Measurements from ENCODE around the gene SMIM11.
"Not testable (repeated sequence)": the region's sequence is repeated elsewhere in the genome, so short reads cannot be mapped to it uniquely, and the experiment has no call there.

Gene SMIM11

GRCh38 chr21:34374940-34375618, at the start of gene SMIM11:
Gene SMIM11 (plus strand): TSS chr21:34375507. CDS start chr21:34379505, 3,998 bp downstream.
- DNase-seq: not testable (repeated sequence)

GRCh38 chr21:34330055-34330454, 45.3 kb upstream of the SMIM11 start:
- DNase-seq: no peak

GRCh38 chr21:34331726-34332125, 43.6 kb upstream of the SMIM11 start:
- no peak for DNase-seq

GRCh38 chr21:34332347-34332746, 43.0 kb upstream of the SMIM11 start:
- no peak for DNase-seq

GRCh38 chr21:34333121-34333739, 42.1 kb upstream of the SMIM11 start:
- DNase-seq: no peak

- no peak for DNase-seq
Measured at GRCh38 chr21:34335316-34335715, 40.0 kb upstream of the SMIM11 start.

- DNase-seq: no peak
Measured at GRCh38 chr21:34336245-34336644, 39.1 kb upstream of the SMIM11 start.

- no peak for DNase-seq
Measured at GRCh38 chr21:34336756-34337391, 38.4 kb upstream of the SMIM11 start.

GRCh38 chr21:34337741-34338140, 37.6 kb upstream of the SMIM11 start:
- DNase-seq: no peak

- no peak for DNase-seq
Measured at GRCh38 chr21:34338226-34338625, 37.1 kb upstream of the SMIM11 start.

GRCh38 chr21:34340061-34340460, 35.2 kb upstream of the SMIM11 start:
- DNase-seq: no peak

GRCh38 chr21:34342476-34342875, 32.8 kb upstream of the SMIM11 start:
- DNase-seq: no peak

- DNase-seq: no peak
Measured at GRCh38 chr21:34343347-34343746, 32.0 kb upstream of the SMIM11 start.

GRCh38 chr21:34343838-34344381, 31.4 kb upstream of the SMIM11 start:
- DNase-seq: no peak

GRCh38 chr21:34344584-34344983, 30.7 kb upstream of the SMIM11 start:
- no peak for DNase-seq

- DNase-seq: no peak
Measured at GRCh38 chr21:34345091-34345871, 30.0 kb upstream of the SMIM11 start.

GRCh38 chr21:34345892-34346291, 29.4 kb upstream of the SMIM11 start:
- no peak for DNase-seq

- no peak for DNase-seq
Measured at GRCh38 chr21:34348890-34349519, 26.3 kb upstream of the SMIM11 start.

- no peak for DNase-seq
Measured at GRCh38 chr21:34351786-34352241, 23.5 kb upstream of the SMIM11 start.

- no peak for DNase-seq
Measured at GRCh38 chr21:34352556-34352955, 22.8 kb upstream of the SMIM11 start.

- no peak for DNase-seq
Measured at GRCh38 chr21:34353182-34353581, 22.1 kb upstream of the SMIM11 start.

- no peak for DNase-seq
Measured at GRCh38 chr21:34354836-34355235, 20.5 kb upstream of the SMIM11 start.

- DNase-seq: no peak
Measured at GRCh38 chr21:34355570-34355969, 19.7 kb upstream of the SMIM11 start.
